COLO829 (cell line): ENCODE results near the gene CCNB1IP1.
"Not testable (repeated sequence)": the region's sequence is repeated elsewhere in the genome, so short reads cannot be mapped to it uniquely, and the experiment has no call there.

ENCODE experiments used
- DNase-seq: peaks from one replicate; pipeline ENCODE4 v3.0.0; 2012; ENCODE audit warnings: low spot score

The CCNB1IP1 gene

GRCh38 chr14:20331053-20331613 is 1.9 kb downstream of the CCNB1IP1 start:
- DNase-seq: no peak

DNA sequence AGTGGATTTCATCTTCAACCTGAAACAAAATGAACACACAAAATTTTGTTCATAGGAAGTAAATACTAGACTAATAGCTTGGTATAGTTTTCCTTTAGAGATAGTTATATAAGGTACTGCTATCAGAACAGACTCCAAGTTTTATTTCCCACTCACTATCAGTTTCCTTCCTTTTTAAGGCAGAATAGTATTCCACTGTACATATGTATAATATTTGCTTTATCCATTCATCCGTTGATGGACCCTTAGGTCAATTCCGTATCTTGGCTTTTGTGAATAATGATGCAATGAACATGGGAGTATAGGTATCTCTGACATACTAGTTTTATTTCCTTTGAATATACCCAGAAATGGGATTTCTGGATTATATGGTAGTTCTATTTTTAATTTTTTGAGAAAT is 3.7 kb downstream of the CCNB1IP1 start:
- no peak for DNase-seq

DNA sequence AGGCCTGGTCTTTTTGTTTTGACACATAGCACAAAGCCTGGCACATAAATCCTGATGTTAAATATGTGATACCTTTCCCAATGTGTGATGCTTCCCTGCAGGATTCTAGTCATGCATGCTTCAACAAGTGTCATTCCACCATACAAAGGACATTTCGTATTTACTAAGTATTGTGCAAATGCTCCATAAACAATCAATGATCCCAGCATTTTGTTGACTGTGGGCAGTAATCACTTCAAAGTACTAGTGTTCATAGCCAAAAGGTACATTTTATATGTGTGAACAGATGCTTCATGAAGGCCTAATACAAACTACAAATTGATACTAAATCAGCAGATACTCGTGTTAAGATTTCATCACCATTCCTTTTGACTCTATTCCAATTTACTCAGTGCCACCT is 4.4 kb downstream of the CCNB1IP1 start:
- no peak for DNase-seq

DNA sequence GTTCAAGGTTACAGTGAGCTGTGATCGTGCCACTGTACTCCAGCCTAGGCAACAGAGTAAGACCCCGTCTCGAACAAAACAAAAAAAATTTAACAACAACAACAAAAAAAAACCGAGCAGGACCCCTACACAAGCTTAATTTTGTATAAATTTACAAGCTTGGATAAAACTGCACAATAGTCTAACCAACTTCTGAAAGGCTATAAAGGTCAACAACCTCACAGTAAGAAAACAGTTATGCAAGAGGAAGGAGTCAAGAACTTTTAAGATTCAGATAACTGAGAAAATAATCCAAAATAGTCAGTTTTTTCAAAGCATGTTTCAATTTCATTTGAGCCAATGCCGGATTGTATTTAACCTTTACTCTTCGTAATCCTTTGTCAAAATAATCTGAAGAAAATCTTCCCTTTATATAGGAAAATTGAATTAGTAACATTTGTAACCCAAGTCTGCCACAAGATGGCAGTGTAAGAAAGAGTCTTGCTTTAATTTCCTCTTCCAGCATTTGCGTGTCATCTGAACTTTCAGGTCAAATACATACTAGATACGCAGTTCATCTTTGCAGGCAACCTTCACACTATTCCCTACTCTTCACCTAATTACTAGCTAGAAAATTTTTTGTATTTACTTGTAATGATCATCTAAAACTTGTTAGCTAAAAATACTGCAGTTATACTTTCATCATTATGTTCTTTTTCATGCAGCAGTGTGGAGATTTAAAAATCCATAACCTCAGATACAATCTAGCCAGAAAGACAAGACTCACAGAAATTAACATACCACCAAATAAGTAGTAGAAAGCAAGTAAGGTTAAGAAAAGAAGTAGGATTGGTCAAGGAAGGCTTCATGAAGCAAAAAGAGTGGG is 5.8 kb downstream of the CCNB1IP1 start:
- DNase-seq: peak; percentile 69

DNA sequence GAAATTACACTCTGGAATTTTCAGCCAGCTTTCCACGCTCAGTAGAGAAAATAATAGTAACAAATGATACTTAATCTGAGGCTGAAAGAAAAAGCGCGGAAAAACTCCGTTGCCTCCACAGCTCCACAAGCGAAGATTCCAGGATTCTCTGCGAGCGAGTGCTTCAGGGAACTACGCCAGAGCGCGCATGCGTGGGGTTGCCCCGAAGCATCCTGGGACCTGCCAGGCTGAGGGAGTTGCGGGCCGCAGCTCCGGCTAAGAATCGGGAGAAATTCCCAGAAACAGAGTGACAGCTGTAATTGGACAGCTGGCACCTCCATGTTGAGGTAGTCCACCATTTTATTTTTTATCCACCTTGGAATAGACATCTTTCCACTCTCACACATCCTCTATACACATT is 15.4 kb downstream of the CCNB1IP1 start:
- no peak for DNase-seq

GRCh38 chr14:20314026-20314425 is 19.1 kb downstream of the CCNB1IP1 start:
- no peak for DNase-seq

- DNase-seq: no peak
Observed at GRCh38 chr14:20306079-20306423, 27.0 kb downstream of the CCNB1IP1 start.

GRCh38 chr14:20305265-20306078 is 27.6 kb downstream of the CCNB1IP1 start, which contains the start of gene TTC5:
TSS of gene TTC5 (minus strand) at chr14:20305951. CDS start at chr14:20305937, 14 bp downstream.
- DNase-seq: peak; percentile 82

GRCh38 chr14:20302042-20302755 is 30.9 kb downstream of the CCNB1IP1 start:
- no peak for DNase-seq

DNA sequence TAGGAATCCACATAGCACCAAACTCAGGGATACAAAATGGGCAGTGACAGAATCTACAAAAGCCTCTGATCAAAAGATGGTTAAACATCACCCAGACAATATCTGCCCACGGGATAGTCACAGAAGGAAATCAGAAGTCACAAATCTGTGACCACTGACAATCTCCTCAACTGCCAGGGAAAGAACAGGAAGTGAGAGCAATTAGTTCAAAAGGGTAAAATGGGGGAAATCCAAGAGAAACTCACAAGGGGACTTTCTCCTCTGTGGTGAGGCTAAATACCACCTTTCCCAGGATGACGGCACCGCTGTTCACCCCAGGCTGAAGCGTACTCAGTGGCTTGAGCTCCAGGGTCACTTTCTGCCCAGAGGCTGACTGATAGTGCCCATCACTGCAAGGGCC is 38.0 kb downstream of the CCNB1IP1 start:
- no peak for DNase-seq

DNA sequence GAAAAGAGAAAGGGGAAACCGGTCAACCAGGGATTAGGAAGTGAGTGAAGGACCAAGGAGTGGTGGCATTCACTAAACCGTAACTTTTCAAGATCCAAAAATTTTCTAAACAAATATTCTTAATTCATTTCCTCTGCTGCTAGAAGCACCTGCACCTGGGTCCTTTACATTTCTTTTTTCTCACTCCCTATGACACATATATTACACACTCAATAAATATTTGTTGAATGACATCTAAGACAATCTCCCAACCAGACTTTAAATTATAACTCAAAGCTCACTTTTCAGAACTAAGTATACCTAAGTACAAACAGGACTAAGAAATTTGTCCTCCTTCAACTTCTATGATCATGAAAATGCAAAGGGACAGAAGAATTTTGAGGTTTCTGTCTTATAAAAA is 38.4 kb downstream of the CCNB1IP1 start:
- DNase-seq: no peak

GRCh38 chr14:20281998-20282397 is 51.1 kb downstream of the CCNB1IP1 start:
- DNase-seq: not testable (repeated sequence)

- DNase-seq: not testable (repeated sequence)
Observed at GRCh38 chr14:20280265-20280664, 52.8 kb downstream of the CCNB1IP1 start.

GRCh38 chr14:20278414-20278813 is 54.7 kb downstream of the CCNB1IP1 start:
- DNase-seq: peak; percentile 14

DNA sequence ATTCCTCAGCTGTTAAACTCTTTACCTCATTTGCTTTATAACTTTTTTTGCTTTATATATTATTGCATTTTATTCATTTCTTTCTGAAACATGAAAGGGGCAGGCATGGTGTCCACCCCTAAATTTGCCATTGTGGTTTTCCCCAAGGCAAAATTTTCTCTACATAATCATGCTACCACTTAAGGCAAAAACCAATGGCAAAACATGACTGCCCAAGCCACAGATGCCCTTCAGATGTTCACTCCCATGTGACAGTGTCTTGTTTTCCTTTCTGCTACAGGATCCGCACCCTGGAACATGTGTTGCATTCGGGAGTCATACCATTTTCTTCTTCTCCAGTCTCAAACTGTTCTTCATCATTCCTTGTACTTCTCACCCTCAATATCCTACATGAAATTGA is 55.7 kb downstream of the CCNB1IP1 start:
- no peak for DNase-seq

DNA sequence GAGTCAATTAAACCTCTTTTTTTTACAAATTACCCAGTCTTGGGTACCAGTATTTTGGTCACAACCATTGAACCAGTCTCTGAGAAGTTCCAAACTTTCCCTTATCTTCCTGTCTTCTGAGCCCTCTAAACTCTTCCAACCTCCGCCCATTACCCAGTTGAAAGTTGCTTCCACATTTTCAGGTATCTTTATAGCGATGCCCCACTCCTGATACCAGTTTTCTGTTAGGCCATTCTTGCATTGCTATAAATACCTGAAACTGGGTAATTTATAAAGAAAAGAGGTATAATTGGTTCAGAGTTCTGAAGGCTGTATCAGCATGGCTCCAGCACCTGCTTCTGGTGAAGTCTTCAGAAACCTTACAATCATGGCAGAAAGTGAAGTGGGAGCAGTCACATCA is 59.0 kb downstream of the CCNB1IP1 start:
- no peak for DNase-seq

DNA sequence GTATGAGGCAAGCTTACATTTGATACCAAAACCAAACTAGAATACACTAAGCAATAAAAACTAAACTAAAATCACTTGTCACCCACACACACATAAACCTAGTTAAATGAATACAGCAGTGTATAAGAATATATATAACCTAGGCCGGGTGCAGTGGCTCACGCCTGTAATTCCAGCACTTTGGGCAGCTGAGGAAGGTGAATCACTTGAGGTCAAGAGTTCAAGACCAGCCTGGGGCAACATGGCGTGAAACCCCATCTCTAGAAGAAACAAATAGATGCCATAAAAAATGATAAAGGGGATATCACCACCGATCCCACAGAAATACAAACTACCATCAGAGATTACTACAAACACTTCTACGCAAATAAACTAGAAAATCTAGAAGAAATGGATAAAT is 68.7 kb downstream of the CCNB1IP1 start:
- DNase-seq: not testable (repeated sequence)

DNA sequence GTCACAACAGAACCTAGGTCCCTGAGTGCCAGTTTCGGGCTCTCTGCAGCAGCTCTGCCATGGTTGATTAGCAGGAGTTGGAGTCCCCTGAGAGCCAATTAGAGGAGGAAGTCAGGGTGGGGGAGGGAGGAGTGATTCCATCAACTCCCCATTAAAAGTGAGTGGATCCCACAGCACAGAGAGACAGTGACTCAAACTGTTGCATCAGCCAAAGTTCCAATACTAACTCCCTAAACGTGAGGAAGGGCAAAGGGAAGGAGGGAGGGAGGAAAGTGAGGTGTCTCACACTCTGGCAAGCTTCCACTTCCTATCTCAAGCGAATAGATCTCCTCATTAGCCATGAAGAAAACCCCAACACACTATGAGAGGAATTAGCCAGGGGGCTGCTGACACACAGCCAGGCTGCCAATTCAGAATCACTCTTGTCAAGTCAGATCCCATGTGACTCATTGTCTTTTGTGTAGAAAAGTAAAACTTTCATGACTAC is 70.4 kb downstream of the CCNB1IP1 start:
- peak; percentile 76 for DNase-seq
